Measurements from ENCODE around the gene MISP3. TPM values are rescaled to one million over a fixed set of nuclear protein-coding genes. Genes with fewer than 3 reads are reported as not detected.

MISP3 gene
- total and polyA plus RNA-seq, 2 donors: 0.94 to 2.9 TPM

GRCh38 chr19:14119146-14119545 is 46.6 kb downstream of the MISP3 start:
- DNase-seq (ENCODE audit: low read depth in 6 of 9, low spot score in 9 of 9): no peak
- Histone ChIP-seq H3K36me3 (ENCODE audit: control insufficient read depth in 2 of 2, insufficient read depth in 2 of 2, low read length in 1 of 2) (peaks cover 11 to 23% of the 10 kb centered on the region in 2 donors), H3K4me1 (ENCODE audit: control insufficient read depth in 2 of 2, insufficient read depth in 2 of 2, low read length in 2 of 2) (peaks cover 11 to 36% of the 10 kb centered on the region in 2 donors), H3K9me3 (ENCODE audit: control insufficient read depth in 2 of 2, insufficient read depth in 1 of 2, low read length in 1 of 2) (no peaks in the 10 kb centered on the region), H3K27ac (ENCODE audit: low read depth in 1 of 2, low read length in 1 of 2) (peak overlapping the region; percentile 34 to 90), H3K4me3 (ENCODE audit: low read length in 2 of 2) (peak overlapping the region in 1 of 2 donors; percentile 85), H3K27me3 (ENCODE audit: control insufficient read depth in 2 of 2, insufficient read depth in 1 of 2, low read length in 1 of 2) (no peaks in the 10 kb centered on the region)
- 88% methylated on average over 3 of the region's 3 CpGs for WGBS

GRCh38 chr19:14119644-14120496 is 47.3 kb downstream of the MISP3 start:
- DNase-seq (ENCODE audit: low read depth in 6 of 9, low spot score in 9 of 9): no peak
- Histone ChIP-seq H3K36me3 (ENCODE audit: control insufficient read depth in 2 of 2, insufficient read depth in 2 of 2, low read length in 1 of 2) (peaks cover 17 to 30% of the 10 kb centered on the region in 2 donors), H3K4me3 (ENCODE audit: low read length in 2 of 2) (no peak overlapping the region), H3K9me3 (ENCODE audit: control insufficient read depth in 2 of 2, insufficient read depth in 1 of 2, low read length in 1 of 2) (no peaks in the 10 kb centered on the region), H3K27me3 (ENCODE audit: control insufficient read depth in 2 of 2, insufficient read depth in 1 of 2, low read length in 1 of 2) (no peaks in the 10 kb centered on the region), H3K4me1 (ENCODE audit: control insufficient read depth in 2 of 2, insufficient read depth in 2 of 2, low read length in 2 of 2) (peaks cover 11 to 31% of the 10 kb centered on the region in 2 donors), H3K27ac (ENCODE audit: low read depth in 1 of 2, low read length in 1 of 2) (no peak overlapping the region)
- WGBS: 97% methylated on average over 7 of the region's 7 CpGs

GRCh38 chr19:14120497-14120780 is 47.9 kb downstream of the MISP3 start:
- 97% methylated on average over 7 of the region's 7 CpGs for WGBS
- H3K4me3 ChIP-seq (ENCODE audit: low read length in 2 of 2): no peak overlapping the region
- no peaks in the 10 kb centered on the region for H3K27me3 ChIP-seq (ENCODE audit: control insufficient read depth in 2 of 2, insufficient read depth in 1 of 2, low read length in 1 of 2)
- H3K4me1 ChIP-seq (ENCODE audit: control insufficient read depth in 2 of 2, insufficient read depth in 2 of 2, low read length in 2 of 2): peaks cover 11 to 27% of the 10 kb centered on the region in 2 donors
- peaks cover 23 to 34% of the 10 kb centered on the region in 2 donors for H3K36me3 ChIP-seq (ENCODE audit: control insufficient read depth in 2 of 2, insufficient read depth in 2 of 2, low read length in 1 of 2)
- H3K27ac ChIP-seq (ENCODE audit: low read depth in 1 of 2, low read length in 1 of 2): no peak overlapping the region
- H3K9me3 ChIP-seq (ENCODE audit: control insufficient read depth in 2 of 2, insufficient read depth in 1 of 2, low read length in 1 of 2): no peaks in the 10 kb centered on the region
- DNase-seq (ENCODE audit: low read depth in 6 of 9, low spot score in 9 of 9): no peak

- Histone ChIP-seq H3K4me1 (ENCODE audit: control insufficient read depth in 2 of 2, insufficient read depth in 2 of 2, low read length in 2 of 2) (peaks cover 0 to 9% of the 10 kb centered on the region in 2 donors), H3K9me3 (ENCODE audit: control insufficient read depth in 2 of 2, insufficient read depth in 1 of 2, low read length in 1 of 2) (no peaks in the 10 kb centered on the region), H3K27me3 (ENCODE audit: control insufficient read depth in 2 of 2, insufficient read depth in 1 of 2, low read length in 1 of 2) (no peaks in the 10 kb centered on the region)
Measured at GRCh38 chr19:14122924-14123323, 50.3 kb downstream of the MISP3 start.

More at GRCh38 chr19:14122924-14123323, 50.3 kb downstream of the MISP3 start:
- DNase-seq (ENCODE audit: low read depth in 6 of 9, low spot score in 9 of 9): no peak
- 95% methylated on average over 6 of the region's 6 CpGs for WGBS
- Histone ChIP-seq H3K27ac (ENCODE audit: low read depth in 1 of 2, low read length in 1 of 2) (no peak overlapping the region), H3K4me3 (ENCODE audit: low read length in 2 of 2) (no peak overlapping the region), H3K36me3 (ENCODE audit: control insufficient read depth in 2 of 2, insufficient read depth in 2 of 2, low read length in 1 of 2) (peaks cover 40 to 44% of the 10 kb centered on the region in 2 donors)

Other genes with a start within 250 kb of the MISP3 start
- gene NANOS3, start 195.7 kb upstream of the MISP3 start, total RNA-seq: 1.4 TPM
- 2.6 TPM for gene NANOS3, start 195.7 kb upstream of the MISP3 start, polyA plus RNA-seq
- gene BRME1, start 166.7 kb upstream of the MISP3 start, total RNA-seq: 1.5 TPM
- 2.0 TPM for gene BRME1, start 166.7 kb upstream of the MISP3 start, polyA plus RNA-seq
- 5.8 TPM for gene CC2D1A, start 166.6 kb upstream of the MISP3 start, total RNA-seq
- 26.7 TPM for gene CC2D1A, start 166.6 kb upstream of the MISP3 start, polyA plus RNA-seq
- gene PODNL1, start 134.4 kb upstream of the MISP3 start, total RNA-seq: 0.09 TPM
- 0.94 TPM for gene PODNL1, start 134.4 kb upstream of the MISP3 start, polyA plus RNA-seq
- gene DCAF15, start 120.3 kb upstream of the MISP3 start, total RNA-seq: 24.0 TPM
- gene DCAF15, start 120.3 kb upstream of the MISP3 start, polyA plus RNA-seq: 95.4 TPM
- gene RFX1, start 66.5 kb upstream of the MISP3 start, total RNA-seq: 1.2 TPM
- gene RFX1, start 66.5 kb upstream of the MISP3 start, polyA plus RNA-seq: 5.7 TPM
- not detected for gene RLN3, start 44.6 kb upstream of the MISP3 start, total RNA-seq
- 0.18 TPM for gene RLN3, start 44.6 kb upstream of the MISP3 start, polyA plus RNA-seq
- gene IL27RA, start 41.0 kb upstream of the MISP3 start, total RNA-seq: 37.6 TPM
- gene IL27RA, start 41.0 kb upstream of the MISP3 start, polyA plus RNA-seq: 19.1 TPM
- not detected for gene PALM3, start 10.7 kb upstream of the MISP3 start, total RNA-seq
- 0.18 TPM for gene PALM3, start 10.7 kb upstream of the MISP3 start, polyA plus RNA-seq
- gene C19orf67, start 13.0 kb downstream of the MISP3 start, total RNA-seq: not detected
- 0.18 TPM for gene C19orf67, start 13.0 kb downstream of the MISP3 start, polyA plus RNA-seq
- gene SAMD1, start 18.0 kb downstream of the MISP3 start, total RNA-seq: 44.9 TPM
- gene SAMD1, start 18.0 kb downstream of the MISP3 start, polyA plus RNA-seq: 43.6 TPM
- gene PRKACA, start 45.0 kb downstream of the MISP3 start, total RNA-seq: 10.2 TPM
- gene PRKACA, start 45.0 kb downstream of the MISP3 start, polyA plus RNA-seq: 36.8 TPM
- gene ASF1B, start 63.8 kb downstream of the MISP3 start, total RNA-seq: 36.1 TPM
- gene ASF1B, start 63.8 kb downstream of the MISP3 start, polyA plus RNA-seq: 2.9 TPM
- 3.6 TPM for gene ADGRL1, start 133.4 kb downstream of the MISP3 start, total RNA-seq
- 8.4 TPM for gene ADGRL1, start 133.4 kb downstream of the MISP3 start, polyA plus RNA-seq

Data from thymus (tissue), 11 donors.